Measurements from ENCODE around the gene ASB13. TPM values are rescaled to one million over a fixed set of nuclear protein-coding genes. Genes with fewer than 3 reads are reported as not detected.

The ASB13 gene
- total RNA-seq, 3 donors from 2014 or later: 37.9 to 61.8 (median 42.9) TPM

- TF ChIP-seq CTCF (IDR thresholded peaks at IDR 0.05): no peak
- TF ChIP-seq POLR2AphosphoS5 (IDR thresholded peaks at IDR 0.05): no peak
- no peak for TF ChIP-seq POLR2A (IDR thresholded peaks at IDR 0.05)
These were observed 75.0 kb downstream of the ASB13 start for GRCh38 chr10:5591336-5591824.

GRCh38 chr10:5590816-5591215, 75.6 kb downstream of the ASB13 start:
- no peak for DNase-seq (ENCODE audit: low spot score in 2 of 2)
- intact Hi-C loops (cut with DNase I; ENCODE audit: low total_unique reads): no loop called here
- Histone ChIP-seq H3K36me3 (no peaks in the 10 kb centered on the region), H3K4me1 (peaks cover 3 to 9% of the 10 kb centered on the region in 2 donors), H3K9me3 (no peaks in the 10 kb centered on the region), H3K4me3 (no peak overlapping the region), H3K27ac (no peak overlapping the region), H3K27me3 (no peaks in the 10 kb centered on the region)
- no peak for TF ChIP-seq POLR2AphosphoS5 (IDR thresholded peaks at IDR 0.05)
- no peak for TF ChIP-seq POLR2A (IDR thresholded peaks at IDR 0.05)
- TF ChIP-seq CTCF (IDR thresholded peaks at IDR 0.05): no peak

More at GRCh38 chr10:5591336-5591824, 75.0 kb downstream of the ASB13 start:
- Histone ChIP-seq H3K4me1 (peaks cover 0 to 5% of the 10 kb centered on the region in 2 donors), H3K36me3 (no peaks in the 10 kb centered on the region), H3K9me3 (no peaks in the 10 kb centered on the region), H3K27ac (no peak overlapping the region), H3K4me3 (no peak overlapping the region), H3K27me3 (no peaks in the 10 kb centered on the region)
- DNase-seq (ENCODE audit: low spot score in 2 of 2): no peak
- intact Hi-C loops (cut with DNase I; ENCODE audit: low total_unique reads): no loop called here

GRCh38 chr10:5589661-5590511, 76.5 kb downstream of the ASB13 start:
- intact Hi-C loops (cut with DNase I; ENCODE audit: low total_unique reads): no loop called here
- H3K9me3 ChIP-seq: no peaks in the 10 kb centered on the region
- no peaks in the 10 kb centered on the region for H3K36me3 ChIP-seq
- TF ChIP-seq CTCF (IDR thresholded peaks at IDR 0.05): no peak
- no peak for TF ChIP-seq POLR2A (IDR thresholded peaks at IDR 0.05)
- no peak for TF ChIP-seq POLR2AphosphoS5 (IDR thresholded peaks at IDR 0.05)
- H3K27ac ChIP-seq: no peak overlapping the region
- H3K27me3 ChIP-seq: no peaks in the 10 kb centered on the region
- H3K4me3 ChIP-seq: no peak overlapping the region
- DNase-seq (ENCODE audit: low spot score in 2 of 2): no peak
- H3K4me1 ChIP-seq: peaks cover 11 to 16% of the 10 kb centered on the region in 2 donors

GRCh38 chr10:5589011-5589660, 77.3 kb downstream of the ASB13 start:
- intact Hi-C loops (cut with DNase I; ENCODE audit: low total_unique reads): no loop called here
- H3K4me1 ChIP-seq: peaks cover 16 to 19% of the 10 kb centered on the region in 2 donors
- TF ChIP-seq CTCF (IDR thresholded peaks at IDR 0.05) (no peak), POLR2A (IDR thresholded peaks at IDR 0.05) (no peak), POLR2AphosphoS5 (IDR thresholded peaks at IDR 0.05) (no peak)

More at GRCh38 chr10:5589011-5589660, 77.3 kb downstream of the ASB13 start:
- H3K9me3 ChIP-seq: no peaks in the 10 kb centered on the region
- H3K27ac ChIP-seq: no peak overlapping the region
- H3K27me3 ChIP-seq: no peaks in the 10 kb centered on the region
- no peaks in the 10 kb centered on the region for H3K36me3 ChIP-seq
- no peak for DNase-seq (ENCODE audit: low spot score in 2 of 2)
- H3K4me3 ChIP-seq: no peak overlapping the region

Other genes with a start within 250 kb of the ASB13 start
- gene CALML5, start 167.0 kb downstream of the ASB13 start, total RNA-seq: 10 to 100 TPM in 2 of 3 donors, not detected in 1; 31.0 to 31.1 TPM
- gene CALML3, start 141.6 kb downstream of the ASB13 start, total RNA-seq: 10 to 100 TPM in 1 of 3 donors, 1 to 10 TPM in 1, not detected in 1; 3.6 to 13.5 TPM
- gene TASOR2, start 18.2 kb upstream of the ASB13 start, total RNA-seq: 100 to 1,000 TPM in 1 of 3 donors, 10 to 100 TPM in 2; 80.5 to 115 (median 98.6) TPM
- gene GDI2, start 146.8 kb upstream of the ASB13 start, total RNA-seq: 100 to 1,000 TPM; 249 to 342 (median 259) TPM
- gene ANKRD16, start 223.3 kb upstream of the ASB13 start, total RNA-seq: 10 to 100 TPM in 1 of 3 donors, 1 to 10 TPM in 2; 5.9 to 13.1 (median 8.8) TPM
- gene FBH1, start 223.6 kb upstream of the ASB13 start, total RNA-seq: 100 to 1,000 TPM in 2 of 3 donors, 10 to 100 TPM in 1; 91.2 to 115 (median 109) TPM